Measurements from ENCODE around the gene UBE2H.

GRCh38 chr7:129950933-129951225, 1.9 kb downstream of the UBE2H start:
- TF ChIP-seq, protein P1, sequence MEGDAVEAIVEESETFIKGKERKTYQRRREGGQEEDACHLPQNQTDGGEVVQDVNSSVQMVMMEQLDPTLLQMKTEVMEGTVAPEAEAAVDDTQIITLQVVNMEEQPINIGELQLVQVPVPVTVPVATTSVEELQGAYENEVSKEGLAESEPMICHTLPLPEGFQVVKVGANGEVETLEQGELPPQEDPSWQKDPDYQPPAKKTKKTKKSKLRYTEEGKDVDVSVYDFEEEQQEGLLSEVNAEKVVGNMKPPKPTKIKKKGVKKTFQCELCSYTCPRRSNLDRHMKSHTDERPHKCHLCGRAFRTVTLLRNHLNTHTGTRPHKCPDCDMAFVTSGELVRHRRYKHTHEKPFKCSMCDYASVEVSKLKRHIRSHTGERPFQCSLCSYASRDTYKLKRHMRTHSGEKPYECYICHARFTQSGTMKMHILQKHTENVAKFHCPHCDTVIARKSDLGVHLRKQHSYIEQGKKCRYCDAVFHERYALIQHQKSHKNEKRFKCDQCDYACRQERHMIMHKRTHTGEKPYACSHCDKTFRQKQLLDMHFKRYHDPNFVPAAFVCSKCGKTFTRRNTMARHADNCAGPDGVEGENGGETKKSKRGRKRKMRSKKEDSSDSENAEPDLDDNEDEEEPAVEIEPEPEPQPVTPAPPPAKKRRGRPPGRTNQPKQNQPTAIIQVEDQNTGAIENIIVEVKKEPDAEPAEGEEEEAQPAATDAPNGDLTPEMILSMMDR (IDR thresholded peaks at IDR 0.05) = no peak
- no peak for TF ChIP-seq REST (IDR thresholded peaks at IDR 0.05; ENCODE audit: insufficient read depth in 1 of 2, low read depth in 2 of 2, low read length in 1 of 2)

All from Panc1 (cell line).